Calu3 (cell line): ENCODE measurements around the gene ADCY5. TPM values are rescaled to one million over a fixed set of nuclear protein-coding genes. Genes with fewer than 3 reads are reported as not detected.

Source experiments
- BruUV-seq: library from RNA; stranded (reverse); fragments of 400-500 nt; replicated peaks from 2 replicates; lab custom pipeline; 2021; lab: Mats Ljungman, UMichigan
- CTCF ChIA-PET: fragments of 300-600 bp; sonication (Branson Sonifier 250); formaldehyde crosslinking; loops from one replicate; lab custom pipeline; 2022; ENCODE audit warnings: antibody characterized with exemption; lab: Charles Lee
- DNase-seq: peaks from one replicate; pipeline ENCODE4 v3.0.0; 2022
- H3K27ac Mint-ChIP-seq: one replicate; pipeline ENCODE4 v1.8.0; 2022; ENCODE audit warnings: mixed read lengths; ENCODE audit not compliant: unreplicated experiment
- H3K27me3 Mint-ChIP-seq: one replicate; pipeline ENCODE4 v1.8.0; 2022; ENCODE audit warnings: mixed read lengths; ENCODE audit not compliant: unreplicated experiment
- H3K36me3 Mint-ChIP-seq: one replicate; pipeline ENCODE4 v1.8.0; 2022; ENCODE audit warnings: mild to moderate bottlenecking, moderate library complexity, mixed read lengths; ENCODE audit not compliant: insufficient read depth, unreplicated experiment
- H3K4me1 Mint-ChIP-seq: one replicate; pipeline ENCODE4 v1.8.0; 2022; ENCODE audit warnings: mild to moderate bottlenecking, low read depth, mixed read lengths; ENCODE audit not compliant: unreplicated experiment
- H3K4me3 Mint-ChIP-seq: one replicate; pipeline ENCODE4 v1.8.0; 2022; ENCODE audit warnings: mild to moderate bottlenecking, low read depth, moderate library complexity, mixed read lengths; ENCODE audit not compliant: unreplicated experiment
- H3K9me3 Mint-ChIP-seq: one replicate; pipeline ENCODE4 v1.8.0; 2022; ENCODE audit warnings: low read depth, mixed read lengths; ENCODE audit not compliant: unreplicated experiment
- intact Hi-C: fragments of 100-400 bp; cut with micrococcal nuclease; formaldehyde crosslinking; loops from one replicate; pipeline ENCODE4 v1.10.0; 2022; ENCODE audit not compliant: unreplicated experiment
- total RNA-seq: library from RNA; stranded (reverse); gene quantifications from 2 replicates; pipeline ENCODE4 v1.2.3, GENCODE V29; 2022
- TF ChIP-seq, protein P1 (sequence below): fragments of 200-600 bp; IDR thresholded peaks from one replicate; pipeline ENCODE4 v1.8.0; 2022; ENCODE audit warnings: antibody characterized with exemption; ENCODE audit not compliant: unreplicated experiment

ADCY5 gene
- total RNA-seq, 1 experiment from 2014 or later = 2.5 TPM

GRCh38 chr3:123447749-123448517 lies 957 bp downstream of the ADCY5 start:
- CTCF ChIA-PET = interaction anchor here (1.0 to 2.0 kb wide), 3 partner anchors 34 to 38 kb away, joined by 3 to 7 read pairs (median 6); no protein-coding TSS in a partner anchor
- Mint-ChIP-seq H3K4me3 (peak overlapping the region; percentile 68), H3K27me3 (peaks cover 71% of the 10 kb centered on the region), H3K4me1 (peaks cover 7% of the 10 kb centered on the region), H3K27ac (no peak overlapping the region), H3K9me3 (no peaks in the 10 kb centered on the region), H3K36me3 (peaks cover 10% of the 10 kb centered on the region)
- BruUV-seq = no TSS peak
- intact Hi-C loops = no loop called here
- TF ChIP-seq, protein P1, sequence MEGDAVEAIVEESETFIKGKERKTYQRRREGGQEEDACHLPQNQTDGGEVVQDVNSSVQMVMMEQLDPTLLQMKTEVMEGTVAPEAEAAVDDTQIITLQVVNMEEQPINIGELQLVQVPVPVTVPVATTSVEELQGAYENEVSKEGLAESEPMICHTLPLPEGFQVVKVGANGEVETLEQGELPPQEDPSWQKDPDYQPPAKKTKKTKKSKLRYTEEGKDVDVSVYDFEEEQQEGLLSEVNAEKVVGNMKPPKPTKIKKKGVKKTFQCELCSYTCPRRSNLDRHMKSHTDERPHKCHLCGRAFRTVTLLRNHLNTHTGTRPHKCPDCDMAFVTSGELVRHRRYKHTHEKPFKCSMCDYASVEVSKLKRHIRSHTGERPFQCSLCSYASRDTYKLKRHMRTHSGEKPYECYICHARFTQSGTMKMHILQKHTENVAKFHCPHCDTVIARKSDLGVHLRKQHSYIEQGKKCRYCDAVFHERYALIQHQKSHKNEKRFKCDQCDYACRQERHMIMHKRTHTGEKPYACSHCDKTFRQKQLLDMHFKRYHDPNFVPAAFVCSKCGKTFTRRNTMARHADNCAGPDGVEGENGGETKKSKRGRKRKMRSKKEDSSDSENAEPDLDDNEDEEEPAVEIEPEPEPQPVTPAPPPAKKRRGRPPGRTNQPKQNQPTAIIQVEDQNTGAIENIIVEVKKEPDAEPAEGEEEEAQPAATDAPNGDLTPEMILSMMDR = peak; percentile 50
- DNase-seq = peak; percentile 80

GRCh38 chr3:123447416-123447748 lies 1.5 kb downstream of the ADCY5 start:
- peak overlapping the region; percentile 20 for H3K27ac Mint-ChIP-seq
- H3K4me1 Mint-ChIP-seq = peaks cover 7% of the 10 kb centered on the region
- TF ChIP-seq, protein P1 = no peak
- H3K9me3 Mint-ChIP-seq = no peaks in the 10 kb centered on the region
- intact Hi-C loops = no loop called here
- no TSS peak for BruUV-seq
- H3K27me3 Mint-ChIP-seq = peaks cover 73% of the 10 kb centered on the region
- CTCF ChIA-PET = interaction anchor here (1.0 to 2.0 kb wide), 2 partner anchors 35 to 38 kb away, joined by 3 to 7 read pairs; no protein-coding TSS in a partner anchor
- H3K4me3 Mint-ChIP-seq = peak overlapping the region; percentile 56
- DNase-seq = no peak
- peaks cover 10% of the 10 kb centered on the region for H3K36me3 Mint-ChIP-seq

- TF ChIP-seq, protein P1 = no peak
- Mint-ChIP-seq H3K4me1 (peaks cover 7% of the 10 kb centered on the region), H3K9me3 (no peaks in the 10 kb centered on the region), H3K27me3 (peaks cover 72% of the 10 kb centered on the region), H3K4me3 (peak overlapping the region; percentile 56), H3K27ac (peak overlapping the region; percentile 20), H3K36me3 (peaks cover 10% of the 10 kb centered on the region)
- BruUV-seq = no TSS peak
- CTCF ChIA-PET = interaction anchor here (2.0 kb wide), 1 partner anchor 37 kb away, joined by 7 read pairs; no protein-coding TSS in a partner anchor
- DNase-seq = no peak
- intact Hi-C loops = no loop called here
Observed at GRCh38 chr3:123446610-123447109, 2.2 kb downstream of the ADCY5 start.

DNA sequence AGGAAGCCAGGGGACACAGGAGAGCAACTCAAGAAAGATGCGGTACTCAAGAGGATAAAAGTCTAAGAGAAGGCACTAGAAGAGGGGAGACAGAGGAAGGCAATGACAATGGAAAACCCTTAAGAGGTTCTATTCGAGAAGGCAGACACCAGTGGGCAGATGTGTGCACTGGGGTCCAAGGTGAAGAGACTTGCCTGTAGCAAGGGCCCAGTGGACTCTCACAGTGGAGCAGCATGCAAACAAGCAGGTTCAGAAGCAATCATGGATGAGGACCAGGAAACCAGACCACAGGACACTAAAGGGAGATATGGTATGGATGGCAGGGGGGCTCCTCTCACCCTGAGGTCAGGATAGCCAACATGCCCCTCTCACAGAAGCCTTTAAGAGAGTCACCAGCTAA lies 2.7 kb downstream of the ADCY5 start:
- Mint-ChIP-seq H3K27me3 (peaks cover 72% of the 10 kb centered on the region), H3K27ac (no peak overlapping the region), H3K4me1 (peaks cover 7% of the 10 kb centered on the region), H3K36me3 (peaks cover 10% of the 10 kb centered on the region), H3K4me3 (no peak overlapping the region), H3K9me3 (no peaks in the 10 kb centered on the region)
- no TSS peak for BruUV-seq
- no peak for DNase-seq
- intact Hi-C loops = no loop called here
- TF ChIP-seq, protein P1 = no peak
- CTCF ChIA-PET = interaction anchor here (2.0 kb wide), 1 partner anchor 36 kb away, joined by 7 read pairs; no protein-coding TSS in a partner anchor
